NCI-H2107 treated with DMSO at 0.1 percent for 48 hours (cell line): ENCODE measurements around the gene TSEN15.

Experiments used
- DNase-seq: peaks from one replicate; lab custom pipeline; 2025; ENCODE audit not compliant: unreplicated experiment; lab: John Stamatoyannopoulos, UW

Gene TSEN15

GRCh38 chr1:184051485-184052193 lies at the start of gene TSEN15:
TSEN15 (plus strand) TSS chr1:184051730; CDS start chr1:184051756, 26 bp downstream.
- peak; percentile 74 for DNase-seq

GRCh38 chr1:184002071-184002470 lies 49.5 kb upstream of the TSEN15 start:
- DNase-seq, result no peak

DNA sequence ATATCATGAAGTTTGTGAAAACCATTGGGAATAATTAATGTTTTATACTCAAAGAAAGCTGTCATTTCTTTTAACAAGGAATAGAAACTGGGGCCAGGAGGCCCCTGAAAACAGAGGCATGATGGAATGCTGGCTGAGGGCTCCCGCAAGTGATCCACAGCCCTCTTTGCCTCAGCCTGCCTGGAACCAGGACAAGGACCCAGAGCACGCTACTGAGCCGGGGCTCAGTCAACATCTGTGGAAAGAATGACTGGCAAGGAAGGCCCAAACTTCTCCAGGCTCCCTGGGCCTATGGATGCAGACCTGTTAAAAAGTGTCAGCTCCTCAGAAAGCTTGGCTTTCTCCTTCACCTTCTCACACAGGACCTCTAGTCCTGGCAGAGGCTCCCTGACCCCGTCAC lies 46.6 kb upstream of the TSEN15 start:
- DNase-seq, result no peak

GRCh38 chr1:184005506-184005905 lies 46.0 kb upstream of the TSEN15 start:
- no peak for DNase-seq

DNA sequence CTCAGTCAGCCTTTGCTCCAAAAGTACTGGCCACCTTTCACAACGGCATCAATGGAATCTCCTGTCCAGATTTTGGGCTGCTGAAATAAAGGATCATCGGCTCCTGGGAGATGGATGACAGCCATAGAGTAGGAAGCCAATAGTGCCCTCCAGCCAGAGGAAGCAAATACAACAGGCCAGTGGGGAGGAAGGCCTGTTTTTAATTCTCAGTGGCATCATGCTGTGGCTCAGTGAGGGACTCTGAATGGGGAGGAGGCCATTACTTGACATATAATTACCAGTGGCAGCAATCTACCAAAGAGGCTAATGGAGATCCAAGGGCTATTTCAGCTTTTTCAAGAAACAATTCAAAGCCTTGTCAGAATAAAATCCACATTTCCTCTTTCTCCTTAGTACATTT lies 40.7 kb upstream of the TSEN15 start:
- DNase-seq, result no peak

GRCh38 chr1:184012187-184012586 lies 39.3 kb upstream of the TSEN15 start:
- DNase-seq, result no peak

- DNase-seq, result no peak
These were observed 37.3 kb upstream of the TSEN15 start for GRCh38 chr1:184014271-184014670.

DNA sequence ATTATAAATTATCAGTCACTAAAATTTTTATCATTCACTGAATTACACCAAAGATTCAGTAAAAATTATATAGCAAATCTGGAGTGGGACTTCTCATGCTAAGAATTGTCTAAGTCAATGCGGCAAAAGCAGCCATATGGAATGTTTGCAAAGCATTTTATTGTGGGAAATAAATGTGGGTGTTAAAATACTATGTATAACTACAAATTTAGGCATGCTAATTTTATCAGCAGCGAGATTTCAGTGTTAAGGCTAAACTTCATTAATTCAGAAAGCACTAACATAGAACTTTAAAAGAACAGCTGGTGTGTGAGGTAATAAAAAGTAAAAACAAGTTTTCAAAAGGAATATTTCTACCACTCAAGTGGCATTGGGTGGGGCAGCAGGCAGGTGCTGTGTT lies 35.4 kb upstream of the TSEN15 start:
- DNase-seq, result no peak

DNA sequence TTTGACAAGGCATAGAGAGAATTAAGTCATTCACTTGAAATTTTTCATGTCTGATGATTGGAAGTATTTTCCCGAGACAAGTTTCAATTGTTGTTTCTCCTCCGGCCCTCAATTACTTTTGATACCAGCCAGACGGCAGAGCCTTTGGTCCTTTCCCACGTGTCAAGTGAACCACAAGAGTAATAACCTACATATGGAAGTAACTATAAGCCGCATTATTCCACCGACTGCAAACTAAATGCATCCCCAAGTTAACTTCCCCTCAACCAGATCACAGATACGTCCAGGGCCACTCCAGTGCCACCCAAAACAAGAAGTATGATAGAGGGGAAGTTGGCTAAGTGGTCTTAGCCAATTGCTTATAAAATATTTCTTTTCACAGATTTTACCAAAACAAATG lies 34.2 kb upstream of the TSEN15 start:
- DNase-seq, result no peak

- DNase-seq, result no peak
These were observed 32.9 kb upstream of the TSEN15 start for GRCh38 chr1:184018622-184019021.

DNA sequence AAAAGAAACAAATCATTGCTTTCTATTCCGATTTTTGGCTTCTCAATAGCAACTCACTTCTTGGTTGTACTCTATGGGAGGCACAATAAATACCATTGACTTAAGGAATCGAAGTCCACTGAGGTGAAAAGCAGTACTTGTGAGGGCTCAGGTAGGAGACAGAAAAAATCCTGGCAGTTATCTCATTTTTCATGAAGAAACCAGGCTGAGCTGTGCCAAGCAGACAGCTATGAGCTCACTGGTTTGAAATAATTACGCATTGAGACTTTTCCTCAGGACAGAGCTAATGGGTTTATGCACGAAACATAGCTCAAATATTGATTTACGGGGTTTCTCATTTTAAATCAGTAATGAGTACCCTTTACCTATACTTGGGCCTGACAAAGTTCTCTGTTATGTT lies 32.5 kb upstream of the TSEN15 start:
- no peak for DNase-seq

- DNase-seq, result no peak
These were observed 32.0 kb upstream of the TSEN15 start for GRCh38 chr1:184019506-184019905.

DNA sequence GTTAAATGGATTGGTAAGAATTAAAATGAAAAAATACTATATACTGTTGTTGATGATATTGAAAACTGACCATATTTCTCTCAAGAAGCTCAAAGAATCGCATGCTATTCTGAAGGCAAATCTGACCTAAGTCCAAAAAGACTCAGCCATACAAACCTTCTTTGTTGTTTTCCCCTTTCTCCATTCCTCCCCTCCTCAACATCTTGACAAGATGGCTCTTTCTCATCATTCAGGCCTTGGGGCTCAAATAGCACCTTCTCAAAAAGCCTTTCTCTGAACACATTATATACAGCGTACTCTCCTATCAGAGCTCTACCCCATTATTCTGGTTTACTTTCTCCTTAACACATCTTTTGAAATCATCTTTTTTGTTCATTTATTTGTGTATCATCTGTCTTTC lies 31.2 kb upstream of the TSEN15 start:
- DNase-seq, result no peak

DNA sequence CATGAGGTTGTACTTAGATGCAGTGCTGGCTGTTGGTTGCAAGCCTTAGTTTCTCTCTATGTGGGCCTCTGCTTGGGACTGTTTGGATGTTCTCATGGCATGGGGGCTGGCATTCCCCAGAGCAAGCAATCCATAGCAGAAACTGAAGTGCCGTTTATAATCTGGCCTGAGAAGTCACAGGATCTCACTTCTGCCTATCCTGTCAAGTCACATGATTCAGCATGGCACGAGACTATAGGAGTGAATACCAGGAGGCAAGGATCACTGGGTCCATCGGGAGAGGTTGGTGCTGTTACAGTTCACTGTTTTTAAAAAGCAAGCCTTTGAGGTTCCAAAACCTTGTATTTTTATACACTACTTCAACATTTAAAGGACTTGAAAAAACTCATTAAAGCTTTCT lies 30.7 kb upstream of the TSEN15 start:
- DNase-seq, result no peak

DNA sequence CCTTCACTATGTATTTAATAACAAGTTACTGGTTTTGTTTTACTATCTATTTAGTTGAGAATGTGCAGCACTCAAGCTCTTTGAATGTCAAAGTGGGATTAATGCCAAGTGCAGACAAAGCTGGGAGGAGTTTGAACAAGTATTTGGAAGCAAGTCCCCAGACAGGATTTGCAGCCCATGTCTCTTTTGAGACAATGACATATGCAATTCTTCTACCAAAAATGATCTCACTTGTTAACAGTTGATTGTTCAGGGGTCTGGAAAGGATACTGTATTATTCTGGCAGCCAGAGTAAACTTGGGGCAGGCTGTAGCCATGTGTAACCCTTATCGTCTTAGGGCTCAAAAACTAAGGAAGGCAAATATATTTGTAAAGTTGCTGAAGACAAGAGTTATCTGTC lies 29.8 kb upstream of the TSEN15 start:
- no peak for DNase-seq

DNA sequence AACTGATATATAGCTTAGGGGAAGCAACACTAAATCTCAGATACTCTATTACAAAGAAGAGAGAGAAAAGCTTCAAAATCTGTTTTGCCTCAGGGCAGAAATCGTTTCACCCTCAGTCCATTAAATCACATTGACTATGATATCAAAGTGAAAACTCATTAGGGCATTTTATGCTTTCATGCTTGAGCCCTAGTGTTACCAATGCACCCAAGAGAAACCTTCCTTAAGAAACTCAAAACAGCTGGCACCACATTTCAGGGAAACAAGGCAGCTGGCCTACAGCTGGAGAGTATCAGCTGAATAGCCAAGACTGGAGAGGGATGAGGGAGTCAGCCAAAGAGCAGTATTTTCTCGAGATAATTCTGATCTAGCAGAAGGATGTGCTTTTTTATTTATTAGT lies 28.9 kb upstream of the TSEN15 start:
- no peak for DNase-seq

- DNase-seq, result no peak
These were observed 28.4 kb upstream of the TSEN15 start for GRCh38 chr1:184023171-184023570.

- peak; percentile 96 for DNase-seq
These were observed 26.3 kb upstream of the TSEN15 start for GRCh38 chr1:184025242-184025675.

DNA sequence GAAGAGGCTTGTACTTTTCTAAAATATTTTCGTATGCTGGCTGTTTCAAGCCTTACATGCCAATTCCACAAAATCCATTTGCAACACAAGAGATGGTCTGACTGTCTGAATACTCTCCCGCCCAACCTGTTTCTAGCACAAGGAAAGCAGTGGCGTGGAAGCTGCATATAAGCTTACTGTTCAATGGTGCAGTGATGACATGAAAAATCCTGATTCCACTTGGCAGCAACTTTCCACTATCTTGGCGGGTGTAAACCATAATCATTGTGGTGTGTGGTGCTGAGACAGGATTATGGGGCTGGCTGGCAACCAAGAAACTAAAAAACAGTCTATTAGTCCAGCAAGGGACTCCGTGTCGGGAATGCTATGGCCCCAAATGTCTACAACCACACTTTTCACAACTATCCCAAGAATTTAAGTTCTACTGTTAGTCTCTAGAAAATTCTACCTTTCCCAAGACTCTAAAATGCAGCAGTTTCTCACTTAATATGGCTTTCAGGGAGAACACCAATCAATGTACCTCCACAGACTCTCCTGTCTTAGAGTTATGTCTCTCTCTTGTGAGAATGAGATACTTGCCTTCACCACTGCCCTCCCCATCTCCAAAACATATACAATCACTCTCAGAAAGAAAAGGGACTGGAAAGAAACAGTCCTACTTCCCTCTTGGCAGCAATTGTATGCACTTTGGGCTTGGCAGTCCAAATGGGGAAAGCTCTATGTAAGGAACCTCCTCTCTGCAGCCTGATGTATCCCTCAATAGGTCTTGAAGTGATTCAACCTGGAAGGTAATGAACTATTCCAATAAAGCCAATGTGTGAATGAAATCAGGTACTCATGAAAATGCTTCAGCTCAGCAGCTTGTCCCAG lies 23.5 kb upstream of the TSEN15 start:
- no peak for DNase-seq

GRCh38 chr1:184028854-184029623 lies 22.5 kb upstream of the TSEN15 start:
- no peak for DNase-seq

GRCh38 chr1:184030433-184031091 lies 21.0 kb upstream of the TSEN15 start:
- no peak for DNase-seq
